Activated CD8-positive, alpha-beta T cell treated with anti-CD3 and anti-CD28 coated beads for 36 hours (primary cell): ENCODE results near the gene LMAN1. TPM values are rescaled to one million over a fixed set of nuclear protein-coding genes. Genes with fewer than 3 reads are reported as not detected.

ENCODE experiments used
- ATAC-seq: fragments of 200-7000 bp; cut with Tn5 transposase; one replicate; pipeline ENCODE4 v1.10.0; 2021; ENCODE audit warnings: mild to moderate bottlenecking, moderate library complexity
- CTCF ChIA-PET: fragments of 350-600 bp; sonication (Branson Sonifier 250); formaldehyde crosslinking; loops from one replicate; lab custom pipeline; 2021; ENCODE audit warnings: antibody characterized with exemption; lab: Charles Lee
- POLR2A ChIA-PET: fragments of 350-600 bp; sonication (Branson Sonifier 250); formaldehyde crosslinking; loops from one replicate; lab custom pipeline; 2021; ENCODE audit warnings: antibody characterized with exemption; lab: Charles Lee
- DNase-seq: peaks from one replicate; pipeline ENCODE4 v3.0.0-alpha.2; 2020
- H3K27ac Mint-ChIP-seq: one replicate; pipeline ENCODE4 v1.8.0; 2021; ENCODE audit warnings: mild to moderate bottlenecking, mixed read lengths
- H3K27me3 Mint-ChIP-seq: one replicate; pipeline ENCODE4 v1.8.0; 2021; ENCODE audit warnings: mixed read lengths
- H3K36me3 Mint-ChIP-seq: one replicate; pipeline ENCODE4 v1.8.0; 2021; ENCODE audit warnings: low read depth, mixed read lengths
- H3K4me1 Mint-ChIP-seq: one replicate; pipeline ENCODE4 v1.8.0; 2021; ENCODE audit warnings: low read depth, mixed read lengths
- H3K4me3 Mint-ChIP-seq: one replicate; pipeline ENCODE4 v1.8.0; 2021; ENCODE audit warnings: mild to moderate bottlenecking, moderate library complexity, mixed read lengths
- H3K9me3 Mint-ChIP-seq: one replicate; pipeline ENCODE4 v1.8.0; 2021; ENCODE audit warnings: mixed read lengths
- intact Hi-C: fragments of 100-400 bp; cut with micrococcal nuclease; formaldehyde crosslinking; loops from one replicate; pipeline ENCODE4 v1.10.0; 2022
- total RNA-seq, 2 experiments: library from RNA; stranded (reverse); gene quantifications; one replicate each; pipeline ENCODE4 v1.2.3, GENCODE V29; 2021
- TF ChIP-seq, protein P1 (sequence below): fragments of 200-600 bp; IDR thresholded peaks from one replicate; pipeline ENCODE4 v1.8.0; 2022; ENCODE audit warnings: antibody characterized with exemption, mild to moderate bottlenecking

The LMAN1 gene
- total RNA-seq, 2 experiments from 2014 or later, result 126 to 140 TPM

- Mint-ChIP-seq H3K9me3 (no peaks in the 10 kb centered on the region), H3K27ac (no peak overlapping the region), H3K4me3 (no peak overlapping the region), H3K27me3 (peaks cover 12% of the 10 kb centered on the region), H3K4me1 (no peaks in the 10 kb centered on the region), H3K36me3 (no peaks in the 10 kb centered on the region)
- ChIA-PET CTCF (interaction anchor here (3.8 kb wide), 1 partner anchor 17 kb away, joined by 15 read pairs; no protein-coding TSS in a partner anchor), POLR2A (no interaction called here)
- DNase-seq (no peak), ATAC-seq (no peak)
- intact Hi-C loops, result no loop called here
- TF ChIP-seq, protein P1, sequence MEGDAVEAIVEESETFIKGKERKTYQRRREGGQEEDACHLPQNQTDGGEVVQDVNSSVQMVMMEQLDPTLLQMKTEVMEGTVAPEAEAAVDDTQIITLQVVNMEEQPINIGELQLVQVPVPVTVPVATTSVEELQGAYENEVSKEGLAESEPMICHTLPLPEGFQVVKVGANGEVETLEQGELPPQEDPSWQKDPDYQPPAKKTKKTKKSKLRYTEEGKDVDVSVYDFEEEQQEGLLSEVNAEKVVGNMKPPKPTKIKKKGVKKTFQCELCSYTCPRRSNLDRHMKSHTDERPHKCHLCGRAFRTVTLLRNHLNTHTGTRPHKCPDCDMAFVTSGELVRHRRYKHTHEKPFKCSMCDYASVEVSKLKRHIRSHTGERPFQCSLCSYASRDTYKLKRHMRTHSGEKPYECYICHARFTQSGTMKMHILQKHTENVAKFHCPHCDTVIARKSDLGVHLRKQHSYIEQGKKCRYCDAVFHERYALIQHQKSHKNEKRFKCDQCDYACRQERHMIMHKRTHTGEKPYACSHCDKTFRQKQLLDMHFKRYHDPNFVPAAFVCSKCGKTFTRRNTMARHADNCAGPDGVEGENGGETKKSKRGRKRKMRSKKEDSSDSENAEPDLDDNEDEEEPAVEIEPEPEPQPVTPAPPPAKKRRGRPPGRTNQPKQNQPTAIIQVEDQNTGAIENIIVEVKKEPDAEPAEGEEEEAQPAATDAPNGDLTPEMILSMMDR, result no peak
Measured at GRCh38 chr18:59385191-59385590, 26.1 kb upstream of the LMAN1 start.

DNA sequence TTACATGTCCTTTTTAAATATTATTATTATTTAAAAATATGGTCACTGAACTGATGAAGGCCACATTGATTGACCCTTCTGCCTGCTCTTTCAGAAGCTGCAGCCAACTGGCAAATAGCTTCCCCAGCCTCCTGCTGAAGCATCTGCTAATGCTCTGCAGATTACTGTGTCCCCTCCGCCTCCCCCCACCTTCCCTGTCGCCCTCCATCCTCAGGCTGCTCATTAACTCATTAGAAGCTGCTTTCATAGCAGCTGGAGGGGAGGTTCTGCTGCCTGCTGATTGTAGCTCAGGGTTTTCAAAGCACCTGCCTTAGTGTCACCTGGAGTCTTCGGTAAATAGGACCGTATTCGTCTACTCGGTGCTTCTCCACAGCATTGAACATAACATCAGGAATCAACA, 24.8 kb upstream of the LMAN1 start:
- ATAC-seq (no peak), DNase-seq (no peak)
- intact Hi-C loops, result no loop called here
- peaks cover 2% of the 10 kb centered on the region for H3K4me1 Mint-ChIP-seq
- TF ChIP-seq, protein P1, result no peak
- CTCF ChIA-PET, result interaction anchor here (0.9 to 3.8 kb wide), 3 partner anchors 19 to 76 kb away, joined by 3 to 15 read pairs (median 7); no protein-coding TSS in a partner anchor
- no peaks in the 10 kb centered on the region for H3K36me3 Mint-ChIP-seq
- no peaks in the 10 kb centered on the region for H3K9me3 Mint-ChIP-seq
- H3K27ac Mint-ChIP-seq, result no peak overlapping the region
- POLR2A ChIA-PET, result no interaction called here
- H3K27me3 Mint-ChIP-seq, result peaks cover 23% of the 10 kb centered on the region
- no peak overlapping the region for H3K4me3 Mint-ChIP-seq

- ChIA-PET POLR2A (no interaction called here), CTCF (interaction anchor here (1.6 to 3.8 kb wide), 2 partner anchors 10 to 20 kb away, joined by 4 to 15 read pairs; no protein-coding TSS in a partner anchor)
- Mint-ChIP-seq H3K4me3 (no peak overlapping the region), H3K27ac (no peak overlapping the region), H3K4me1 (peaks cover 16% of the 10 kb centered on the region), H3K27me3 (peaks cover 29% of the 10 kb centered on the region), H3K9me3 (no peaks in the 10 kb centered on the region), H3K36me3 (no peaks in the 10 kb centered on the region)
- ATAC-seq, result no peak
- intact Hi-C loops, result no loop called here
- no peak for DNase-seq
- TF ChIP-seq, protein P1, result no peak
Measured at GRCh38 chr18:59382383-59382782, 23.3 kb upstream of the LMAN1 start.

GRCh38 chr18:59381949-59382348, 22.9 kb upstream of the LMAN1 start:
- Mint-ChIP-seq H3K27ac (no peak overlapping the region), H3K4me1 (peaks cover 18% of the 10 kb centered on the region), H3K9me3 (no peaks in the 10 kb centered on the region), H3K36me3 (no peaks in the 10 kb centered on the region), H3K27me3 (peaks cover 29% of the 10 kb centered on the region), H3K4me3 (no peak overlapping the region)
- TF ChIP-seq, protein P1, result no peak
- intact Hi-C loops, result no loop called here
- ChIA-PET CTCF (interaction anchor here (0.9 to 3.8 kb wide), 3 partner anchors 10 to 21 kb away, joined by 3 to 15 read pairs (median 4); no protein-coding TSS in a partner anchor), POLR2A (interaction anchor here (0.9 kb wide), 1 partner anchor 22 kb away, joined by 3 read pairs; no protein-coding TSS in a partner anchor)
- ATAC-seq (no peak), DNase-seq (no peak)

GRCh38 chr18:59380706-59381105, 21.6 kb upstream of the LMAN1 start:
- POLR2A ChIA-PET, result no interaction called here
- Mint-ChIP-seq H3K27me3 (peaks cover 32% of the 10 kb centered on the region), H3K4me3 (no peak overlapping the region), H3K36me3 (no peaks in the 10 kb centered on the region), H3K4me1 (peaks cover 18% of the 10 kb centered on the region), H3K27ac (no peak overlapping the region), H3K9me3 (no peaks in the 10 kb centered on the region)
- ATAC-seq (no peak), DNase-seq (no peak)
- TF ChIP-seq, protein P1, result no peak
- CTCF ChIA-PET, result no interaction called here
- intact Hi-C loops, result no loop called here
